Activated T-cell treated with anti-CD3 and anti-CD28 coated beads, Interleukin-2, amount 50 U/mL, for 48 hours (primary cell): ENCODE measurements around the gene CCN2.

ENCODE experiments used
- DNase-seq, 2 experiments: peaks; one replicate each; pipeline ENCODE4 v3.0.0-alpha.2; 2020

CCN2 gene

DNA sequence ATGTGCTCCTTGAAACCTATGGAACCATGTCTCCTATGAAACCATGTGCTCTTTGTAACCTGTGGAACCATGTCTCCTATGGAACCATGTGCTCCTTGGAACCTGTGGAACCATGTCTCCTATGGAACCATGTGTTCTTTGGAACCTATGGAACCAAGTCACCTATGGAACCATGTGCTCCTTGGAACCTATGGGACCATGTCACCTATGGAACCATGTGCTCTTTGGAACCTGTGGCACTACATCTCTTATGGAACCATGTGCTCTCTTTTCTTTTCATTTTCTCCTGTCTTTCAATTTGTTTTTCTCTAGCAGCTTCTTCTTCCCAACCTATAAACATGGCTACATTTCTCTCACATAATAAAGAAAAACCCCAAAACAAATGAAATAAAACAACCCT lies 11.9 kb upstream of the CCN2 start:
- DNase-seq = no peak

DNA sequence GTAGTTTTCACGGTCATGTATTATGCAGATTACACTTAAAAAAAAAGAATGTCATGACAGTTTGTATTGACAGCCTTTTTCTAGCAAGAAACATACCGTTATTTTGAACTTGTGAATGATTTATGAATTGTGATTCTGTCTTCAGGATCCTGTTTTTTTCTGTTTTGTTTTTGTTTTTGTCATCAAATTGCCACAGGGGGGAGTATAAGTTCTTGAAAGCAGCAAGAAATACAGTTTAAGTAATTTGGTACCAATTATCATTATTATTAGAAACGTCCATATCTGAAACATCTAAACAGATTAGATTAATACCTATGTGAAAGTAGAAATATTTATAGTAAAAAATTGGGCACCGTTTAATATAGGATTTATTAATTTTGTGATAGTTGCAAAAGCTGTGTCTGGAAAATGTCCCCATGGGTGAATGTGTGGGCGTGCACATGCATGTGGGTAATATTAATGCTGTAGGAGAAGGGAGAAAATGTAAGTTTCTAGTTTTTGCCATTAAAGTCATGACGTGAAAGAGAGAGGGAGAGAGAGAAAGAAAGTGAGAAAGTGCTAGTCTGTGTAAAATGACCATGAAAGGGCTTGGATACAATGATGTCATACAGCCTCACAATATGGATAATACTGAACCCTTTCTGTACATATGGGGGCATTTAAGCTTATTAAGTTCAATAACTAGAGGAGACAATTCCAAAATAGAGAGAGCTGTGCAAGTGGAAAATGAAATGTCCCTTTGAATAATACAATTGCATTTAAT lies 9.4 kb upstream of the CCN2 start:
- DNase-seq = no peak

DNA sequence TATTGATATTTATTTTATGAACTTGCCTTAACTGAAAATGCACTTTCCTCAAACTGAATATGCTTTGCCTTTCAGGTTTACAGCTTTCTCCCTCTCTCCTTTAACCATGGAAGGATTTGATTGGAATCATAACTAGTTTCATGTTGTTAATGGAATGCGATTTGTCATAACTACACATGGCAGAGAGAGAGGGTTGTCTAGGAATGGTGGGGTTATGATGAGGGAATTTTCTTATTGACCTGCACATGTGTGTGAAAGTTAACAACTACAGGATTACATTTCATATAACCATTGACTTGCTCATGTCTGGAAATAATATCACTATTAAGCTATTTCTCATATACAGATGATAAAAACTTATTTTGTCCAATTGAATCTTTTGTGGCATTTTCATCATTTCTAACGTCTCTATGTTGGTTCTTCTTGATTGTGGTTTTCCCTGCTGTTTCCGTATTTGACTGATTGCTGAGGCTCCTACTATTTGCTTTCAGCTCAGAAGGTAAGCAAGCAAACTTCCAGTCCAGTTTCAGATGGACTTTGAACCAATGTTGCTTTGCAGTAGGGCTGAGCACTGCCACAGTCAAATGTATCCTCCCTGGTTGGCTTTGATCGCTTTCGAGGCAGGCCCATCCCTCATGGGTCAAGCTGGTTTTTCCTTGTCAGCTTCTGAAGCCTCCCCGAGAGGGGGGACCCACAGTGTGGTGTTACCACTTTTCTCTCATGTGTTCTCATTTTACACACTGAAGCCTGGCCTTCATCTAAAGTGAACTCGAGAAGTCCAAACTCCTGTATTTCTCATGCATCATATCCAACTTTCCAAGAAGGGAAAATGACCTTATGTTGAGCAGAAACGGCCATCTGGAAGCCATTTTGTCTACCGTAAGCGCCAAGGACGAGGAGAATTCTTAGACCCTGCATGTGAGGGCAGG lies 7.6 kb upstream of the CCN2 start:
- DNase-seq = no peak

DNA sequence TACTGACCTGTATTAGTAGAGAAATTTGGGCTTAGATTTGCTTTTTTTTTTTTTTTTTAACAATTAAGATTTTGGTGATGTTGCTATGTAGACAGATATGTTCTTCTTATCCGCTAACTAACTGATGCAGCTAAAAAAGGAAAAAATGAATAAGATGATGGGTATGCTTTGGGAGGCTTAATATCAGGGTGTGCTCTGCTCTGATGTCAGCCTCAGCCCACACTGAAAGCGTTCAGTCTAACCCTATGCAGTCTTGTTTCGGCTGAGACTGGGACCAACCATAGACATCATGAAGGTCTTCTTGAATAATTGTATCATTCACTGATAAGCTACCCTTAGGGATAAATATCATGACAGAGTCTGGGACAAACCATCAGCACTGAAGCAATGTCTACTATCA lies 6.9 kb upstream of the CCN2 start:
- no peak for DNase-seq

DNA sequence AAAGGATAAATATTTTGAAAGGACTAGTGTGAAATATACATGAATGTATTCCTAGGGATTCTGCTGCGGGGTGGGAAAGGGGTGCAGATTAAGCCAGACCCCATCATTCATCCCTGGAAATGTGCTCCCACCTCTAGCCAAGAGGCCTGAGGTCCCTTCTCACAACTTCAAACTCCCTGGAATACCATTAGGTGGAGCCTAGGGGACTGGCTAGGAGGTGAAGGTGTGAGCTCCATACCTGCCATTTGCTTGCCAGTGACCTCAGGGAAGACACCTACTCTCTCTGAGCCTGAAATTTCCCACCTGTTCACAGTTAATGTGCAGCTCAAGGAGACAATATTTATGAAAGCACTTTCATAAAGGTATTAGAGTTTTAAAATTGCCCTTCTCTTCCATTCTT lies 4.7 kb upstream of the CCN2 start:
- DNase-seq = no peak

- DNase-seq = no peak
Measured at GRCh38 chr6:131955192-131955591, 4.0 kb upstream of the CCN2 start.

DNA sequence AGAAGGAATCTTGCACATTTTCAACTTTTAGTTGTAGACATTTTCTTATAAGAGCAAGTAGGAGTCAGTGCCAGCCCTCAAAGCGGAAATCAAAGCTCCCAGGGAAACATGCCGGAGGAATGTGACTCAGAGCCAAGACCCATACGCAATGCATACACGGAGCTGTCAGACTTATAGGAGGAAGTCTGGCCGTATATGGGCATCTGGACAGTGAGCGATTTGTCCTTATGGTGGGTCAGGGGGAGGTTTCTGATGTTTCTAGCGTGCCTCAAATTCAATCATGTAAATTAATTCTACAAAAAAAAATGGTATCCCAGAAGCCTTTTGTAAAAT lies 3.6 kb upstream of the CCN2 start:
- DNase-seq = no peak

DNA sequence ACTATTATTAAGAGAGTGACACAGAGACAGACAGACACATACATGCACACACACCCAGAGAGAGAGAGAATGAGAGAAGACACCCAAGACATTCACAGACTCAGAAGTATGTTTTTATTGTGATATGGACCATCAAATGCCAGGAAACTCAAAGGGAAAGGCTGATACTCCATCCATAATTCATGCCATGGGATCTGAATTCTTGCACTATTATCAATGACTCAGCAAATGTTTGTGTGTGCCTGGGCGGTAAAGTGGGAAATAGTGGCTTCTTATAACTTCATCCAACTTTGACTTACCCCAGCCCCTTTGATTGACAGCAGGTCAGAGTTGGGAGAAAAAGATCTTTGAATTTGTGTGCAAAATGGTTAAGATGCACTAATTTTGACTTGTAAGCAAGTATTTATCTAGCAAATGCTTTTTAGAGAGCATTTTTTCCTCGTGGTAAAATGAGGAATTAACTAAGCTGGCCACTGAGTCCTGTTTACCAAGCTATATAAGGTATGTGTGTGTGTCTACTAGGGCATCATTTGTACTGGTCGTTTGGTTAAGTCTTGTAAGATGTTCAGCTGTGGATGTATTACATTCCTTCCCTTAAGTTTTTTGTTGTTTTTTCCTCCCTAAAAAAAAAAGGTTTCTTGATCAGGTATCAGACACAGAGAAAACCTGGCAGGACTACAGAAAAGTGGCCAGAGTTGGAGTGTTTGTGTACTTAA lies 3.0 kb upstream of the CCN2 start:
- DNase-seq = no peak

DNA sequence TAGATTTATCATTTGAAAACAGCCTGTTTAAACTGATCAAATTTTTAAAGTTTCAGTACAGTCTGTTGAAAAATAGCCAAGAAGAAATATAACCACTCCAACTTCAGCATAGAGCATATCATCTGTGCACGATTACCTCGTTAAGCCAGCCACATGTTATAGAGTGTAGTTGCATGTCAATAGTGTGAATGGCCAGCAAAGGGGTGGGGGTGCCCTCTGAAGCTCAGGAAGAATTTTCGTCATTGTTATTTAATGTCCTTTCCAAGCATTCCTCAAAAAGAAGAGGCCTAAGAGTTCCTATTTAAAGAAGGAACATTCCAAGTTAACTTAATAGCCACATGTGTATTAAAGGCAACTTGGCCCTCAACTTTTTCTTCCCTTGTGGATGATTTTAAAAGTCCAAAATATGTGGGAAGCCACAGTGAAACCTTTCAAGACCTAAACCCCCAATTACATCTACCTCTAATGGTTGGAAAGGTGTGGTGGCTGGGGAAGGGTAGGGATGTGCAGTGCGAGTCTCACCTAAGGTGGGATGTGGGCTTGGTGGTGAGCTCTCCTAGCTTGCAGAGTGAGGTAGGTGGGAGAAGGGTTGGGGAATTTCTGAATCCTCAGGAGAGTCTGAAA lies 1.8 kb upstream of the CCN2 start:
- DNase-seq = no peak

DNA sequence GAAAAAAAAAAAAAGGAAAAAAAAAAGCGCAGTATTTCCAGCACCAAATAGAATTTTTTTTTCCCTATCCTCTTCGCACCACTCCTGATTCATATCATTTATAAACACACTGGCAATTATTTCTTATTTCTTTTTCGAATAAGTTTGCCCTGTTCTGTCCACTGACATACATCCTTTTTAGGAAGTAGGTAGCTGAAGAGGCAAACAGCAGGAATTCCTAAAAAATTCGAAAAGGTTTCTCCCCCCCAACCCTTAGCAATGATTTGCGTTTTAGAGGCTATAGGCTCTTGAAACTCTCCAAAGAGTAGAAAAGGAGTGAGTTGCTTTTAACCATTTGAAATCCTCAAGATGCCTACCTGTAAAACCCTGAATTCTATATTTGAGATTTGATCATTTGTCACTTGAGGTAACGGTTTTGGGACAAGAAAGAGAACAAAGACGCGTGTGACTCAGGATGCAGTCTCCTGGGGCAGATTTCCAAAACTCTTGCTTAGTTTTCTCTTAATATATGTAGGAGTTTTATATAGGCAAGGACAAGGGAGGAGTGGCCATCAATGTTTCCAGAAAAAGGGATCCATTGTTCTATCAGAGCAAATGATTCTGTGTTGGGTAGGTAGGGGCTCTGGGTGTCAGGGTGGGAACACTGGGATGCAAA lies 531 bp upstream of the CCN2 start:
- DNase-seq = no peak

DNA sequence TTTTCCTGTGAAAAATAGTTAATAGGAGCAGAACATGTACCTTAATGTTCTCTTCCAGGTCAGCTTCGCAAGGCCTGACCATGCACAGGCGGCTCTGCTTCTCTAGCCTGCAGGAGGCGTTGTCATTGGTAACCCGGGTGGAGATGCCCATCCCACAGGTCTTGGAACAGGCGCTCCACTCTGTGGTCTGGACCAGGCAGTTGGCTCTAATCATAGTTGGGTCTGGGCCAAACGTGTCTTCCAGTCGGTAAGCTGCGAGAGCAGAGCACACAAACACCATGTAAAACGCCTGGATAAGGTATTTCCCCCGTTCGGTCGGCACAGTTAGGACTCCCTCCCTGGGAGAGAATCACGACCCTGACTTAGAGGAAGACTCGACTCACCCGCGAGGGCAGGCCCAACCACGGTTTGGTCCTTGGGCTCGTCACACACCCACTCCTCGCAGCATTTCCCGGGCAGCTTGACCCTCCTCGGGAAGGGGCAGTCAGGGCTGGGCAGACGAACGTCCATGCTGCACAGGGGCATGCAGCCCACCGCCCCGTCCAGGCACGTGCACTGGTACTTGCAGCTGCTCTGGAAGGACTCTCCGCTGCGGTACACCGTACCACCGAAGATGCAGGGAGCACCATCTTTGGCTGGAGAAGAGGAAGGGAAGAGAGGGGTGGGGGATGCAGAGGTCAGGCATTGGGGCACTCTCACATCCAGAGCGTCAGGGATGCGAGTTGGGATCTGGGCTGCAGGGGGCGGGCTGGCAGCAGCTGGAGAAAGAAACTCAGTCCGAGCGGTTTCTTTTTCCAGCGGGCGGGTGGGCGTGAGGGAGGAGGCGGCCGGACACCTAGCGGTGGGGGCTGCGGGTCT lies 1.0 kb downstream of the CCN2 start:
- DNase-seq = peak; percentile 39 to 43

DNA sequence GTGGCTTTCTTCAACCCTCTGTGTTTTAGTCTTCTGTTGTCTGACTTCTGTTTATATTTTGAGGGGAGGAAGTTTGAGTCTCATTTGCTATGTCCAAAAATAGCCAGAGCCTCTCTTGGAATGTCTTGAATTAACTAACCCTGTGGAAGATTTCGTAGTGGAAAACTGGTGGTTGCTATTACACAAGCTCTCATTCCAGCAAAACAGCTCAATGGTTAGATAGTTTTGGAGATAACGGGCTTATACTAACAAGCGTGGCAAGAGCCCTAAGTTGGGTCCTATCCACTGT lies 1.6 kb downstream of the CCN2 start:
- no peak for DNase-seq

DNA sequence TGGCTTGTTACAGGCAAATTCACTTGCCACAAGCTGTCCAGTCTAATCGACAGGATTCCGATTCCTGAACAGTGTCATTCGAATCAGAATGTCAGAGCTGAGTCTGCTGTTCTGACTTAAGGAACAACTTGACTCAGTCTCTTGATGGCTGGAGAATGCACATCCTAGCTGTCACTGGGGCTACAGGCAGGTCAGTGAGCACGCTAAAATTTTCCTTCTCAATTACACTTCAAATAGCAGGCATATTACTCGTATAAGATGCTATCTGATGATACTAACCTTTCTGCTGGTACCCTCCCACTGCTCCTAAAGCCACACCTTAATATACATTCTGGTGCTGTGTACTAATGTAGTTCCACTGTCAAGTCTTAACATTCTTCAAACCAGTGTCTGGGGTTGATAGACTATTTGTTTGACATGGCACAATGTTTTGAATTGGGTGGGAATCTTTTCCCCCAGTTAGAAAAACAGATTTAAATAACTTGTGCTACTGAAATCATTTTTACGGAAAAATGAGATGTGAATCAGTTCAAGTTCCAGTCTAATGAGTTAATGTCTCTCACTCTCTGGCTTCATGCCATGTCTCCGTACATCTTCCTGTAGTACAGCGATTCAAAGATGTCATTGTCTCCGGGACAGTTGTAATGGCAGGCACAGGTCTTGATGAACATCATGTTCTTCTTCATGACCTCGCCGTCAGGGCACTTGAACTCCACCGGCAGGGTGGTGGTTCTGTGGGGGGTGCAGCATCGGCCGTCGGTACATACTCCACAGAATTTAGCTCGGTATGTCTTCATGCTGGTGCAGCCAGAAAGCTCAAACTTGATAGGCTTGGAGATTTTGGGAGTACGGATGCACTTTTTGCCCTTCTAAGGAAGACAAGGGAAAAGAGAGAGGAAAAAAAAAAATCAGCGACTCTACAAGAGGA lies 2.2 kb downstream of the CCN2 start:
- DNase-seq = no peak

GRCh38 chr6:131947986-131948661 lies 3.0 kb downstream of the CCN2 start:
- DNase-seq = no peak

- DNase-seq = no peak
Measured at GRCh38 chr6:131946992-131947955, 3.9 kb downstream of the CCN2 start.

- no peak for DNase-seq
Measured at GRCh38 chr6:131946404-131946991, 4.7 kb downstream of the CCN2 start.

DNA sequence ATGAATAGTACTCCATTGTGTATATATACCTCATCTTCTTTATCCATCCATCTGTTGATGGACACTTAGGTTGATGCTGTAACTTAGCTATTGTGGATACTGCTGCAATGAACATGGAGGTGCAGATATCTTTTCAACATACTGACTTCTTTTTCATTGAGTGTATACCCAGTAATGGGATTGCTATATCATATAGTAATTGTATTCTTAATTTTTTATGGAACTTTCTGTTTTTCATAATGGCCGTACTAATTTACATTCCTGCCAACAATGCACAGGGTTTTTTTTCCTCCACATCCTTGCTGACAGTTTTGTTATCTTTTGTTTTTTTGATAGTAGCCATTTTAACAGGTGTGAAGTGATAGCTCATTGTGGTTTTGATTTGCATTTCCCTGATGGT lies 5.2 kb downstream of the CCN2 start:
- DNase-seq = no peak
